IPS DF 4.7 (cell line): ENCODE data around the gene FAM174B.

Experiments
- DNase-seq: peaks from one replicate; pipeline ENCODE4 v3.0.0-alpha.2; 2013; ENCODE audit warnings: low spot score; ENCODE audit errors: extremely low read depth

FAM174B gene

DNA sequence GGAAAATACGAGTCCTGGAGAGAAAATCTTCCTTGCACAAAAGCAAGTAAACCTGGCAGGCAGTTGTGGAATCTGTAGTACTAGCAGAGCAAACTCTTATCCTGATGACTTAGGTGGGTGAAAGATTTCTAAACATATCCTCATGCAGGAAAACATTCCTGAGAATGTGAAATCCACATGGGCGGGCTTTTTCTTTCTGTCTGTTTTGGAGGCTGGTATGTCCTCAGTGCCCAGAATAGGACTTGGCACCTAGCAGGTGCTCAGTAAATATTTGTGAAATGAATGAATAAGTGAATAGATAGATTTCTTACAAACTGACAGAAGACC is 53.3 kb downstream of the FAM174B start:
- no peak for DNase-seq

DNA sequence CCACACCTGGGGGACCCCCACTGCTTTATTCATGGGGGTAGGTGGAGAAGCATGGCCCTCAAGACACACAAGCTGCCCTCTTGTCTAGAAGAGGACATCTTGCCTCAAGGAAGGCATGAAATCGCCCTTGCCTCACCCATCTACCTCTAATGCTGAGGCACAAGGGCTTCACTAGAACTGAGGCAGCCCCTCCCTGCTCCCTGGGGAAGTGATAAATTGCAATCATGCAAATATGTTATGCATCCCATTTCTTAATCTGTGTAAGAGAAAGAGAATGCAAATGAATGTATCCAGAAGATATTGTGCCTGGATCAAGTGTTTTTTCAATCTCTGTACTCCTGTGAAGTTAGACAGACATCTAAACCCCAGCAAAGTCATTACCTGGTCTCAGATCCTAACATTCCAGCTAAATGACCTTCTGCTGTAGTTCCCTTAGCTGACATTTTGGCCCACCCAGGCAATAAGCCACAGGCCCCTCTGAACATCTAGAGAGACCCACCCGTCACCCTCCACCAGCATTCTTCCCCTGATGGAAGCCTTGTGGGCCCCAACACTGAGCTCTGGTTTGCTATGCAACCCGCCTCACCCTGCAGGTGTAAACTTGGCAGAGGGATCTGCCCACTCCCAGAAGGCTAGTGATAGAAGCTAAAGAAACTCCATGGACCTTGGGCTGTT is 53.8 kb downstream of the FAM174B start:
- DNase-seq: no peak

DNA sequence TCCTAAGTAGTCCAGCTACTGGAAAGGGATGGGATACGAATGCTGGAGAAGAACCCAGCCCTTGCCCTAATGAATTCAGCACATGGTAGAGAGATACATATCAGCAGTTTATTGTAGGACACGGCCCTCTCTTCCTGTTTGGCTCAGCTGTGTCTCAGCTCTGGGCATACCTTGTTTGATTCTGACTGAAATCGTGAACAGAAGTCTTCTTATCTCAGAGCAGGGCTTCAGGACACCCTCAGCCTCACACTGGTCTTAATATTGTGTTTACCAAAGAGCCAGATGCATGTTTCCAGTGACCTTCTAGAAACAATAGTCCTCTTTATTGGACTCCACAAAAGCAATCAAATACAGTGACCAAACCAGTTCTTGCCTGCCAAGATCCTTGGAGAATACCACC is 54.7 kb downstream of the FAM174B start:
- DNase-seq: no peak

DNA sequence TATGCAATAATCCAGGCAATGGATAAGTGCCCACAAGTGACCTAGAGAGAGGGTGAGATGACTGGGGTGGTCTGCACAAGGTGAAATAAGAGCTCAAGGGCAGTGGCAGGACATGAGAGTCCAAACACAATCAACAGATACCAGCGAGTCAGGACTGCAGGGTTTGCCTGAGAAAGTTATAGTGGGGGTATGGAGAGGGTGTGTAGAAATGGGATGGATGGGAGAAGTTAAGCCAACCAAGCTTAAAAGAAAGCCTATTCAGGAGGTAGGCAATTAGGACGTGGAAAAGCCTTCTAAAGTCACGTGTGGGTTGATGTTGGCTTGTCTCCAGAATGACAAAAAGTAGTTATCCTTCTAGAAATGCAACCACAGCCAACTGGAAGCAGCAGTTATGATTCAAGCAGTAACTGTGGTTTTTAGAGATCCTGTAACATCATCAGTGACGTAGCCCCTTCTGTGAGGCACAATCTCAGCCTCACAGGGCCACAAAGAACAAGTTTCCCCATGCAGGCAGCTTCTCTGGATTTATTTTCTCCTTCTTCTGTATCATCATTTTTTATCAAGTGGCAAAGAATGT is 56.1 kb downstream of the FAM174B start:
- no peak for DNase-seq

DNA sequence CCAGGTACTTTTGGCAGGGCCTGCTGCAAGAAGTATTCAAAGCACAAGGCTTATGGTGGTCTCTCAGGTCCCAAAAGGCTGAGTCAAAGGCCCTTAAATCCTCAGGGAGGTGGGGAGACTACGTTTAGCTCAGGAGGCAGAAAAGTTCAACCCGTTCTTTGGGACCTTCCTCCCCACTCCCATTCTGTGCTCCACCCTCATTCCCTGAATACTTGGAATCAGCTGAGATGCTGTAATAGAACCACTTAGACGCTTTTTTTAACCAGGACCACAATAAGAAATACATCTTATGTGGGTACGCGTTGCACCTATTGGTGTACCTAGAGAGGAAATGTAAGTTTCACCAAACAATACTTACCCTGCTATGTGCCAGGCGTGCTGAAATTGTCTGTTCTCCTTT is 58.0 kb downstream of the FAM174B start:
- DNase-seq: no peak

DNA sequence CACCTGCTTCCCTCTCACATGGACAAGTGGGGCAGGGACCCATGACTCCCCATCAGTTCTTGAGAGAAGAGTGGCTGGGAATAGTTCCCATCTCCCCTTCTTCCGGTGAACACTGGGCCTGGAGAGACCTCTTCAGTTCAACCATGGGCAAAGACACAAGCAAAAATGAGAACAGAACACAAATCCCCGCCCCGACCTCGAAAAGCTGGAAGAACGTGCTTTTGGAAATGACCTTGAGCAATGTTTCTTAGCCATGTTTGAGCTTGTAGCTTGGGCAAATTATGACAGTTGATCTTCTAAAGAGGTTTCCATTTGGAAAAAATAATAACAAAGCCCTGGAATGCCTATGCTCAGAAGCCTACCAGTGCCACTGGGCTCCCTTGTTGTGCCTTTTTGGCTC is 59.0 kb downstream of the FAM174B start:
- no peak for DNase-seq

DNA sequence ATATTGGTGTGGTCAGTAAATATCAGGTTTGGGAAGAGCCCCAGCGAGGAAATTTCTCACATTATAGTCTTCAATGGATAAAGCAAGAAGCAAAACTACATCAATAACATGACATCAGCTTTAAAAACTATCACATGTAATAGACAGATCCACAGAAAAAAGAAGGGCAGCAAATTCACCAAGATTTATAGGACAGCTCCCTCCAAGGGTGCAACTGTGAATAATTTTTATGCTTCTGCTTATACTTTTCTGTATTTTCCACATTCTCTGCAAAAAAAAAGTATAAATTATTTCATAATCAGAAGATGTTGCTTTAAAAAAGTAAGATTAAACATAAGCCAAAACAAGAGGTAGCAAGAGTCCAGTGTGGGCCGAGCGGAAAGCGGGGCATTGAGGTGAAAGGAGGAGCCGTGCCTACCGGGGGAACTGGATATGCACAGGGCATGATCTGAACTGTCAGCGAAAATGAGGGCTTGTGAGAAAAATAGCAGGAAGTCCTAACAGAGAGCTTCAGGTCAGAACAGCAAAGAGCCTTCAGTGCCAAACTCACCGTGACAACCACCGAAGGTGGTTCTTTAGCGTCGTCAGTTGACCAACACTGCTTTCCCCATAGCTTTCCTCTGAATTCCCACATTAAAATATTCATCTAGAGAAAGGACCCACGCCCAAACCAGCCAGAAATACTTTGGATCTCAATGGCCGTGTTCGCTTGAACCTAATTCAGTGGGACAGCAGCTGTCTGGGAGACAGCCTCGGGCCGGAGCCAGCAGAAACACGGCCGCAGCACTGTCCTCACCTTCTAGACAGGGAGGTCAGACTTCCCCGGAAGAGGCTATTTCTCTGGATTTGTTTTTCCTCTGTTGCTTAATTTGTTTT is 59.8 kb downstream of the FAM174B start:
- DNase-seq: no peak

DNA sequence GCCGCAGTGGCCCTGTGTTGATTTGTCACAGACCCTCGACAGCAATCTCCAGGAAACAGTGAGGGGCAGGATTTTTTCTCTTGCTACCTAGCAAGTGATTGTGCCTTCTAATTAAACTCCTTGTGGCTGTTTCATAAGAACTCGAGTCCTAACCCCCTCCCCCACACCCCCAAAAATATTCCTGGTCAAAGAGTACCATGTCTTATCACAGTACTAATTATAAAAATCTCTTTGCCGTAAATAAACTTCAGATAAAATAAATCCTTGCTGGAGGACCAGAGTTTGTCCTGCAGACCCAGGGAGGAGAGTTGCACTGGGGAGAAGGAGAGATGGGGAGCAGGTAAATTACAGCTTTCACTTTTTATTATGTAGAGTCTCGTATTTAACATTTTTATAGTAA is 64.3 kb downstream of the FAM174B start:
- no peak for DNase-seq

DNA sequence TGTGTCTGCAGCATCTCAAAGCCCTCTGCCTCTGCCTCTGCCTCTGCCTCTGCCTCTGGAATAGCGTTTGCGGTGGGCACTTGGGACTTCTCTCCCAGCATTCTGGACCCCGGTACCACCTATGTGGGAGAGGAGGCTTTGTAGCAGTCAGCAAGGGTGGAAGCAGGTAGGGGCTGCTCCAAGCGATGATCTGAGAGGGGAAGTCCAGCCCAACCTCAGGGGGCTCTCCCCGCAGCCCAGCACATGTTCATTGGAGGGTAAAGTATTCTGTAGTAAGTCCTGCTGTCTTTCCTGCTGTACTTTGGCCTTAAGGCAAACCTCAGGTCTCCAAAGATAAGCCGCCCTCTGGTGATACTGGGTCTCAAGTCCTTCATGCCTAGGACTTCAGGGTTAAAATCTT is 68.6 kb downstream of the FAM174B start:
- no peak for DNase-seq

DNA sequence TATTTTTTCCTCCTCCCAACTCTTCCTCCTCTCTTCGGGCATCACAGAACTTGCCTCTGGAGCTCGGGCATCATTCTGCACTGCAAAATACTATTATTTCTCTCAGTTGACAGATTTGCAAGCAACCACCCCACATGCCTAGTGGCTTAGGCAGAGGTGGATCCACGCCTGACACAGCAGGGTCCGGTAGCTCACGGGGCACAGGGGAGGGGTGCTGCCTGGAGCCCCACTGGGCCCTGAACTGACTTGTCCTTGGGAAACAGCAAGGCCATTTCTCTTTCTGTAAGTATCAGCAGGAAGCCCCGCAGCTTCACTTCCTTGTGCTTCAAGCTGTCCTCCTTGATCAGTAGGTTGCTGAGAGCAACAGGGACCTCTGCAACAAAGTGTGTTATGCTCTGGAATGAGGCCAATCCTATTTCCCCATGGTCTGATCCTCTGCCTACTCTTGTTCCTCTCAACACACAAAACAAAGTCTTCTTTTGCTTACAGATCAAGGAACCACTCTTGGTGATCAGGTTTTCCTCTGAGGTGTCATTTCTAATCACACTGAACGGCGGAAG is 69.1 kb downstream of the FAM174B start:
- no peak for DNase-seq

DNA sequence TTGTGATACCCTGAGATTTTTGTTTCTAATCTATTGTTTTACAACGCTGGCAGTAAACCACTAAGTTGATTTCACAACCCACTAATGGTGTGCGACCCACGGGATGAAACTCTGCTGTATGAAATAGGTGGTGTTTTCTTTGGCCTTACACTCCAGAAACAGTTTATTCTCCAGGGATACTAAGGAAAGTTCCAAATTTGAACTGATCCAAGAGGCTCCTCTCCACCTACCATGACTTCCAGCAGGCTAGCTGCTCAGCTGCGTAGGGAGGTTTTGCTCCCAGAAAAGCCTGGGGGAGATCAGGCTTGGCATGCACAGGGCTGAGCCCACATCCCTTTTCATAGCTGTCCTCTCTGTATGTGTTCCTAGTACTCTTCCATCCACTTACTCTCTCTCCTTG is 71.5 kb downstream of the FAM174B start:
- DNase-seq: no peak

DNA sequence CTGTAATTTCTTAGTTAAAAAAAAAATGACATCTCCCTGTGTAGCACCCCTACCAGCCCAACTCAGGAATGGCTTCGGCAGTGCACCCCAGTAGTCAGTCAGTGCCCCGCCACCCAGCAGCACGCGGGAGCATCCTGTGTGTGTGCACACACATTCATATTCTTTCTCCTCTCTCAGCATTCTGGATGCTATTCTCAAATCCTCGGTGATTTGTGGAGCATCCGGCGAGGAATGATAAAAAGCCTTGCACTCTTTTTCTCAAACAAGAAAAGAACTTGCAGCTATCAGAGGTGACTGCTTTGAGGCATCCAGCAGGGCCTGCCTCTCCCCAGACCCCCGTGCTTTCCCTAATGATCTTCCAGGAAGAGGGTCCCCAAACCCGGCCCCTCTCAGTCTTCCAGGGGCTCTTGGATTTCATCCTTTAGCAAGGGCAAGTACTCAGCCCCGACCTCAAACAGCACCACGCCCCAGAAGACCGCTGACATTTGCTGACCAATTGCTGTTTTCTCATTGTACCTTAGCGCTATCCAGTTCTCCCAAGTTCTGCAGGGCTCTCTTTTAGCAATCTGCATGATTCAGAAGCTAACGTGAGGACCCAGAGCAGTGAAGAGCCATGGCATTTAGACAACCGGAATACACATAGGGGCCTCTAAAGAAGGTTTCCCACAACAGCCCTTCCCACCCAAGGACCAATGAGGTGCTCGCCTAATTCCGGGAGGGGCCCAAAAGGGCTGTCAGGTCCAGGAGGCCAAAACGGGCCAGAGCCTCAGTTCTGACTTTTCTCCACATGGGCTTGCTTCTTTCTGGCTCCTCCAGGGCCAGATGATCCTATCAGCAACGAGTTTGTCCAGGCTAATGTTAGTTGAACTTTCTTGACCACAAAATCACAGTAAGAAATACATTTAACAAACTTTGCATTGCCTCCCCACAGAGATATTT is 72.2 kb downstream of the FAM174B start:
- DNase-seq: no peak

DNA sequence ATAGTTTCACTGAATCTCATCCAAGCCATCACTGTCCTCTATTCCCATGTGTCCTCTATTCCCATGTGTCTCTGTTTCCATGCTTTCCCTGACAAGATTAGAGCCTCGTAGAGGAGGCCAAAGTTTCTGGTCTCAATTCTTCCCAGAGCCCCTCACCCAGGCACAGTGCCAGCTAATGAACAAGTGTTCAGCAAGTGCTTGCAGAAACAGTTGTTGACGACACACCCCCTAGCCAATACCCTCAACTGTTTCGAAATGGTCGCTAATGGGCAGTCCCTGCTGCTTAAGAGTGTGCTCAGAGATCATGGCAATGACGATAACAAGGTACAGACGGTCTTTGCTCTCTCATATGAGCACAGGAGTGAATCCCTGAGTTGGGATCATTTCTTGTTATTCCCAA is 73.4 kb downstream of the FAM174B start:
- no peak for DNase-seq

DNA sequence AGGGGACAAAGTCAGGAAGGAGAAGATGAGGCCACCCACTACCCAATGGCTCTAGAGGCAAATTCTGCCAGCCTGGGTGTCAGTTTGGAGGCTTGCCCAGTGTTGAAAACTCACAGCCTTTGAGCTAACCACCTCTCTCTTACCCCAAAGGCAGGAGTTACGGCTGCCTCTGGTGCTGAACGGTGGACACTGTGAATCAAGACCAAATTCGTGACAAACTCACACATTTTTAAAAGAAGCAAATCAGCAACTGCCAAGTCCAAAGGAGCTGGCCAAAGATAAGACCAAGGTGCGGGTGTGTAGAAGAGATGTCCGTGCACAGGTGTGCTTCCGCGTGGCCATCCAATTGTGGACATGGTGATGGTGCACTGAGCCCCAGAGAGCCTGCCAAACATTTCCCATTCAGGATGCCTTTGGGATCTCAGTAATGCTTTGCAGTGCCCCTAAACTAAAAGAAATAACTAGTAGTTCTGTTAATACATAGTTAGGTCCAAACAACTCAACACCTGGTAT is 74.6 kb downstream of the FAM174B start:
- no peak for DNase-seq

DNA sequence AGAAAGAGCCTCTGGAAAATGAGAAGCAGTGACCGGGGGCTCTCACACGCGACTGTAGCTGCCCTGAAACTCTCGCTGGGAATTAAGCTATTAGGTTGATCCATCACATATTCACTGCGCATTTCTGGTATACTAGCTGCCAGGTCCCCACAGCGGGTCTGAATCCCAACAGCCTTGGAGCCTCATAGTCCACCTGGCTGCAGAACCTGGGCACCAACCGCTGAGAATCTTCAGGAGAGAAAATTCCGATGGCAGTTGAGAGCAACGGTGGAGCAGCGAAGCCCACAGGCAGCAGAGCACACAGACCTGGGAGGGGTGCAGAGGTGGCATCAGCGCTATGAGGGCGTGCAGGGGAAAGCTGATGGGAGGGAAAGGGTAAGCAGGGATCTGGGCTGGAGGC is 75.1 kb downstream of the FAM174B start:
- no peak for DNase-seq

DNA sequence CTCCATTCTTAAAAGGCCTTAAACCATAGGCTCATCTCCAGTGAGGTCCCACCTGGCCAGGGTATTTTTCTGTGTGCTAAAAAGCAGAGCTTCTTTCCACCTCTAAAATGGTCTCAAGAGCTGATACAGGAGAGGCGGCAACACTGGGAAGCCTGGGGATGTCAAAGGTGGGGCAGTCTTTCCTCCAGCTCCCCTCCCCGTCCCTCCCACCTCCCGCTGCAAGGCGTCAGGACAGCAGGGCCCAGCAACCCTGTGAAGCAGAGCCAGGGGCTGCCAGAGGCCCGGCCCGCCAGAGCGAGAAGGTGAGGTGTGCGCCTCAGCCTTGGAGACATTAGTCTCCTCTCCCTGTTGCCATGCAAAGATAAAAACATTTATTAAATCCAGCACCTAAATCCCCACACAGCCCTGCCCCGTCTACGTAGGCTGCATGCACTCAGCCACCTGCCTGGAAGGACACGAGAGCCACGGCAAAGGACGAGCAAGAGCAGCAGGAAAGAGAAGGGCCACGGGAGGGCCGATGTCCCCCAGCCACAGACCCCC is 75.6 kb downstream of the FAM174B start:
- DNase-seq: no peak

DNA sequence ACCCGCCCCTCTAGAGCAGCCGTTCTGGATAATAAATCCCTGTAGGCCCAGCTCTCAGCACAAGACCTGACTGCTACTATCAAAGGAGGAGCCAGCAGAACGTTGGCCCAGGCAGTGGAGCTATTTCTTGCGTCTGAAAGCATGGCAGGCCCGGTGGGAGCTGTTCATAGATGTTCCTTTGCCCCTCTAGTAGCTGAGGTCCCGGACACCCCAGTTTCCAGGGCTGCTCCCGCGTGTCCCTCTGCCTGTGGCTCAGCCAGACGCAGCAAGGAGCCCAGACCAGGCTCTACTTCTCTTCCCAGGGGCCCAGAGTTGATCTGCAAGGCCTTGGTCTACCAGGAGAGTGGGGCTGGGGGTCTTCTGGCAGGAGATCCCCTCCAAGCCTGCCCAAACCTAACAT is 76.1 kb downstream of the FAM174B start:
- DNase-seq: no peak

DNA sequence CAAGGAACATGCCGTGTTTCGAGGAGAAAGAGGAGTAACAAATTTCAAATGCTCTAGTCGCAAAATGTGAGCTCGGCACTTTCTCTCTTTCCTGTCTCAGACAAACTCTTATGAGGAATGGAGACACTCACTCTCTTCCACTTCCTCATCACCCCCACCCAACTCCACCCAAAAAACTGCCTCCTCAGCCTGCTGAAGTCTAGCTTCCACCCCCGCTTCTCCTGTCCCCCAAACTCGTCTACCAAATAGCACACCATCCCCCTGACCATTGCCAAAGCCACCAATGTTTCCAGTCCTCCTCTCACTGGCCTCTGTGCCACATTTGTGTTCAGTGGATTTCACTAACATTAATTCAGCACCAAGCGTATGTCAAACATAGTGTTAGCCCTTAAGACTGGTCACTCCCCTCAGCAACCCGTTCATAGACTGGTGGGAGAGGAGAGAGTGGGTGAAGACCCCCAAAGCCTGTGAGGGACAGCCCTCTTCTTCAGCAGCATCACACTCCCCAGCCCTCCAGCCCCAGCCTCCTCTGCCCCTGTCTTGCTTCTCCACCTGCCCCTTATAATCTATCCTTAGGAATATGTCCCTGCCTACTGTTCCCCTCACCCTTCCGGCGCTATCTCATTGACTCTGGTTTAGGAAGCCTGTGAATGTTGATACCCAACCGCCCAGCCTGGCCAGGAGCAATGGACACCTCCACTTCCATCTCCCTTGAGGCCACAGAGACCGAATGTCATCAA is 77.3 kb downstream of the FAM174B start:
- no peak for DNase-seq

DNA sequence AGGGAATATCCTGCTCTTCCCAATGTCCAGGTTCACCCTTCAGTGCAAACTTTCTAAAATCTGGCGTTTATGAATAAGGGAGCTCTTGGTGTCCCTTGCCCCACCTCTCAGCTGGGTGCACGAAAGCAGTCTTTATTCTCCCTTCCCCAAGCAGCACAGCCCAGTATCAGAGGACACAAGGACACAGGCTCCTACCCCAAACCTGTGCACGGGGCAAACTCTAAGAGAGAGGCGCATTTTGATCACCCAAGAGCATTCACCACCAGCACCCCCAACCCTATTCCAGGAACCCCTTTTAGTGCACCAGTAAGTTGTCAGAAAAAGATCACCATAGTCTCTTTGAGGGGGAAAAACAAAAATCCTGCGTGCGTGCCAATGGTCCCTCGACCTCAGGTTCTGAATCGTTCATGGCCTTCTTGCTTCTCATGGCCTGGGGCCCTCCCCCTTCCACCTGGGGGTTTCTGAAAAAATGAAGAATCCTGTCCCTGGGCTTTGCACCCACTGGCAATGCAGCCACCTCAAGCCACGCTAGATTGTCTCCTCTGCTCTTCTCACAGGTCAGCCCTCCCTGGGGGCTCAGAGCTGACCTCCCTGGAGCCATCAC is 78.9 kb downstream of the FAM174B start:
- DNase-seq: no peak

DNA sequence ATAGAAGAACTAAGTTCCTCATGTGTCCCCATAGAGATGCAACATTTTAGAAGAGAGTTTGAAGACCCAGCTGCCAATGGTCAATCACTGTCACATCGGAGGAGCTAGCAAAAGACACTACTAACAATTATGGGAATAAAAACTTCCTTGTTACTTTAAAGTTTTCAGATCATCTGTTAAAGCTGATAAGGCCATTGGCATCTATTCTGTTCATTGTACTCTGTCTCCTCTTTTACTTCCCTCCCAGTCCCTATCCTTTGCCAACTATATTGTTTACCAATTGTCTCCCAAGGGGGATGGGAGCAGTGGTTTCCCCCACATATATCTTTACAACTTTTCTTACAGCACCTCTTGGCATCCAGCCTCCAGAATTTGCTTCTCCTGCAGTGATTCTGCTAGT is 81.0 kb downstream of the FAM174B start:
- DNase-seq: no peak
